Testis (tissue), 2 donors: ENCODE measurements around the gene SMURF2.

ENCODE experiments used
- CTCF ChIP-seq, 3 experiments: fragments of 450-650 bp in 2 of 3; fragments of 200-600 bp in 1 of 3; sonication (generic) in 1 of 3; IDR thresholded peaks; one replicate each; pipeline ENCODE4 v1.5.1; 2016 to 2019; ENCODE audit warnings: antibody characterized with exemption in 3 of 3, mild to moderate bottlenecking in 2 of 3, moderate library complexity in 1 of 3
- POLR2A ChIP-seq: fragments of 450-650 bp; IDR thresholded peaks from one replicate; pipeline ENCODE4 v1.6.1; 2017; ENCODE audit warnings: antibody characterized with exemption, mild to moderate bottlenecking, moderate library complexity

GRCh38 chr17:64502021-64502420, 160.1 kb downstream of the SMURF2 start:
- TF ChIP-seq CTCF (IDR thresholded peaks at IDR 0.05) (no peak), POLR2A (no peak)
